HG03354 (cell line): ENCODE results near the gene NR1I3.
"Not testable (repeated sequence)": the region's sequence is repeated elsewhere in the genome, so short reads cannot be mapped to it uniquely, and the experiment has no call there.

Experiments used
- ATAC-seq: cut with Tn5 transposase; IDR thresholded peaks from one replicate; pipeline ENCODE4 v1.9.1; 2021; ENCODE audit warnings: mild to moderate bottlenecking; ENCODE audit not compliant: unreplicated experiment, poor library complexity, severe bottlenecking

Gene NR1I3, protein sequence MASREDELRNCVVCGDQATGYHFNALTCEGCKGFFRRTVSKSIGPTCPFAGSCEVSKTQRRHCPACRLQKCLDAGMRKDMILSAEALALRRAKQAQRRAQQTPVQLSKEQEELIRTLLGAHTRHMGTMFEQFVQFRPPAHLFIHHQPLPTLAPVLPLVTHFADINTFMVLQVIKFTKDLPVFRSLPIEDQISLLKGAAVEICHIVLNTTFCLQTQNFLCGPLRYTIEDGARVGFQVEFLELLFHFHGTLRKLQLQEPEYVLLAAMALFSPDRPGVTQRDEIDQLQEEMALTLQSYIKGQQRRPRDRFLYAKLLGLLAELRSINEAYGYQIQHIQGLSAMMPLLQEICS

DNA sequence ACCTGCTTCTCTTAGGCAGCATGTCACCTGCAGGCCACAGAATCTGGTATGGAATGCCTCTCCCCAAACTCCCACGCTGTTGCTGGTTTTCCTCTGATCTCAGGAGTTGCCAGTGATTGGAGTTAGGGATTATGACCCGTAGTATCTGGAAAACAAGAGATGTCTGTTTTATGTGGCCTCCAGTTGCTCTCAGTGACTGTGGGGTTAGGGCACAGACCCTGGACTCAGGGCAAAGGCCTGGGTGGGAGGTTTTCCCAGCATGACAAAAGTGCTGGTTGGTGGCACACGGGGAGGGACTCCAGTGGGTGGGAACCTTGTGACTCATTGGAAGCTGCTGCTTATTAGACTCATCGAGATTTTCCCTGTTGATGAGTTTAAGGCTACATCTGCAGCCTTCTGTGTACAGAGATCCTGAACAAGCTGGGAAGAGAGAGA lies at the start of gene NR1I3:
NR1I3 (minus strand) TSS at position 165 of the 435 bp plus-strand sequence. CDS start 1,638 bp downstream, outside the sequence.
- ATAC-seq: no peak

DNA sequence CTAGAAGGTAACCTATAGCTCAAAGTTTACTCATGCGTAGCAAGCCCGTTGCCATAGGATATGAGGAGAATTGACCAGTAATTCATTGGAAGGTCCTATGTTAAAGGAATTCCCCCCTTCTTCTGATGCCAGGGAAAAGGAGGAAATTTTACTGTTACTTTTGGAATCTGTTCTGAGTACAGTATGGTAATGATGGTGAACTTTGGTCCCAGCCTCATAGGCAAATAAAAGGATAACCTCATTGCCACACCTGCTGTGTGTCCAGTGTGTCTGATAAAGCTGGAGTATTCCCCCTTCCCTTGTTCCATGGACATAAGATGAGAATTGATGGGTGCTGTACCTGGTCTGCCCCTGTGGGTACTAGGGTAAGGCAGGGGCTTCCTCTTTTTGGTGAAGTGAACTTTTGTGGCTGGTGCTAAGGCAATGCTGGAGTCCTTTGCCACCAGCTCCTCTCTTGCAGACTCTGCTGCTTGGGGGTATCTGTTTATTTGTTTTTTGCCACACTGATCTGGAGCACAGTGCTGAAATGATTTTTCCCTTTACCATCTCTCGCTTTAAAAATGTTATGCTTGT lies 49.6 kb upstream of the NR1I3 start:
- no peak for ATAC-seq

DNA sequence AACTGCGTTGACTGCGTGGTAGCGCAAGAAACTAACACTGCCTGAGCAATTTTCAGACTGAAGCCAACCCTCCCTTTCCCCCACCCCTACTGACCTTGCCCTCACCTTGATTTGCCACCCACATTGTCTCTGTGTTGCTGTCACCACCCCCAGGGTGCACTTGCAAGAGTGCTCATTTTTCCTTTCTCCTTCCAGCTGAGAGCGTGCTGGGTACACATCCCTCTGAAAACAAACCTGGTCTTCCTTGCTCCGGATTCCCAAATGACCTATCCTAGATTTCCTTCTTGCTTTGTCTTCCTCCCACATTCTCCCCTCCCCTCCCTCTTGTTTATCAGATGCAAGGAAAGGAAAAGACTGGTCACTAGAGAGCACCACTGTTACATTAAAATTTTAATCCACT lies 47.5 kb upstream of the NR1I3 start:
- ATAC-seq: no peak

DNA sequence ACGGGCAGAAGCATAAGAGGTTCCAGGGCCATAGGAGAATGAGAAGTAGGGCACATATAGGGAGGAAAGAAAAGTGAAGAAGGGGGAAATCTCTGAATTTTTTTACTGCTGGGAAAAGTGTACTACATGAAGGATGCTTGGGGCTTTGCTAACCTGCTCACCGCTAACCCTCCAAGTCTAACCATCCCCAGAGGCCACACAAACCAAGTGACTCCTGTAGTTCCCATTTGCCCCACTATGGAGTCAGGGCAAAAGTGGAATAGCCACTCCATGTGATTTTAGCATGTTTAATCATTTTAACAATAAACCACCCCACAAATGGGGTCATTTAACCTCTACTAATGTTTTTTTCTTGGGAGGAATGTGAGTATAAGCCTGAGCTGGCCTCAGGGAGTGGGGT lies 47.1 kb upstream of the NR1I3 start:
- ATAC-seq: no peak

DNA sequence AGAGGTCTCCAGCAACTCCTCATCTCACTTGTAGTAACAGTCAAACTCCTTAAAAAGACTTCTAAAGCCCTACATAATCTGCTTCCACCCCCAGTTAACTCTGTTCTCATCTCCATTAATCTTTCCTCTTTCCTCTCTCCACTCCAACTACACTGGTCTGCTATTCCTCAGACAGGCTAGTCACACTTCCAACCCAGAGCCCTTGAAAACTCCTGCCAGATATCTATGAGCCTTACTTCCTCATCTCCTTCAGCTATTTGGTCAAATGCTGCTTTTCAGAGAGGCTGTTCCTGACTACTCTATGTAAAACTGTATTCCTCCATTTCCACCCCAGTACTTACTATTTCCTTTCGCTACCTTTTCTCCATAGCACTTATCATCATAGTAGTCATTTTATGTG lies 45.0 kb upstream of the NR1I3 start:
- ATAC-seq: no peak

DNA sequence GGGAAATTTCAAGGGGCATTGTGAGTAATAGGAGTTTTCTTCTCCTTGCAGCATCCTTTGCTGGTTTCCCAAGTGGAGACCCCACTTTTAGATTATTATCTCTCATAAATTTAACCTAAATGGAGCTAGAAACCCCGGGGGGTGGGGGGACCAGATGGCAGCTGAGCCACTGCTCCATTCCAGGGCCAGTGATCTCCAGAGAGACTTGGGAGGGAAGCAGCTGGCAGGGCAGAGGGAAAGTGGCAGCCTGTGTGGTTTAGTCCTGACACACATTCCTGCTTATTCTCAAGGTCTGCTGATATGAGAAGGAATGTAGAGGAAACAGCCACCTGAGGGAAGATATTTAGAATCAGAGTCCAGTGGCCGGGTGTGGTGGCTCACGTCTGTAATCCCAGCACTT lies 36.9 kb upstream of the NR1I3 start:
- no peak for ATAC-seq

DNA sequence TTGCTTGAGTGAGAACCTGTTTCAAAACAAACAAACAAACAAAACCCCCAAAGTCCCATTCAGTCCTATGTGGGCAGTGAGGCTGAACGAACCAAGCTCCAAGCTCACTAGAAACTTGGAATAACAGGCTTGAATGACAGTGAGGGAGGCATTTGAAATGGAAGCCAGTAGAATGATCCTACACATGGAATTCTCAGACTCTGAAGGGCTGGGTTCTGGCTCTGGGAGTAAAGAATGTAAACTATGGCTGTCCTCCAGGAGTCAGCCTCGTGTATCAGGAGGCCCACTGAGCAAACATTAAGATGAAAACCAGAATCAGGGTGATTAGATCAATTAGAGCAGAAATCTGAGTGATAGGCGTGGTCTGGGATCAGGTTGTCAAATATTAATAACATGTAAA lies 35.4 kb upstream of the NR1I3 start:
- ATAC-seq: no peak

DNA sequence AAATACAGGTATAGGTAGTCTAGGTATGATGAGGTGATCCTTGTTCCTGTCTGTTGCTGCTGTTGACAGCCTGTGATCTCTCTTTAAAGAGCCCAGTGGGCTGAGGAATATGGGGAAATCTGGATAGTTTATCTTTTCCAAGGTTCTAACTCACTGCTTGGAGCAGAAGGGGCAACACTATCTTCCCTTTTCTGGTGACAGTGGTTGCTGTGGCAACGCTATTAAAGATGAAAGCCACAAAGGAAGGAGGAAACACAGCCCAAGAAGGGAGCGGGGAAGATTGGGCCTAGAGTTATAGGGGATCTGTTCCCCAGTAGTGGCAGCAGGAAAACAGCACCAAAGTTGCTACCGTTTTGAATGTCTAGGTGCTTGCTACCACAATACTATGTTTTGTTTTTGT lies 29.3 kb upstream of the NR1I3 start:
- no peak for ATAC-seq

DNA sequence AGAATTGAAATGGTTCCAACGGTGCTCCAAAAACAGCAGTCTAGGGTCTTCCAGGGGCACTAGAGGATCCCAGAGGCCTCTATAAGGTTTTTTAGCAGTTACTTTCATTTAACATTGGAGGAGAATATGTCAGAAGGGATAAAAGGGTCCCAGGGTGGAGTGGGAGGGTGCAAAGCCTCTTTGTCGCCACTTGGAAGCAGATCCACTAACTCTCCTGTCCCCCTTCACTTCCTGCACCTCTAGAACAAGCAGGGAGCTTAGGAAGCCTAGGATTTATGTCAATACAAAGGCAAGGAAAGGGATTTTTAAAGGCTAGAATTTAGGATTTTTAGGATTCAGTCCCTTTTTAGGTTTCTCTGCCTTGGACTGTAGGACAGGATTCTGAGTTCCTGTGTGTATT lies 28.8 kb upstream of the NR1I3 start:
- ATAC-seq: no peak

DNA sequence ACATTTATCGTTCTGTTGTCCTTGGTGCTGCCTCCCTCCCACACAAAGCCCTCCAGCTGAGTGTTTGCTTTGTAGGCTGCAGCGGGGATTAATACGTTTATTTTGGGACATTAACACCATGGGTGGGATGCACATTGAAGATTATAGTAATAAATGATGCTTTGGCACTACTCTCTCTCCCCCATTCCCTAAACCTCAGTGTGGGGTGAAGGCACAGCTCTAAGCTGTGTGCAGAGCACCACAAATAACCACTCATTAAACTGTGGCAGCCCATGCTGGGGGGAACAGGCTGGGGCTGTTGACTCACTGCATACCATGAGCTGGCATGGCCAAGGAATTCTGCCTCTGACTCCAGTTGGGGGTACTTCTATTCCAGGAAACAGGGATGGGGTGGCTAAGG lies 28.2 kb upstream of the NR1I3 start:
- ATAC-seq: no peak

DNA sequence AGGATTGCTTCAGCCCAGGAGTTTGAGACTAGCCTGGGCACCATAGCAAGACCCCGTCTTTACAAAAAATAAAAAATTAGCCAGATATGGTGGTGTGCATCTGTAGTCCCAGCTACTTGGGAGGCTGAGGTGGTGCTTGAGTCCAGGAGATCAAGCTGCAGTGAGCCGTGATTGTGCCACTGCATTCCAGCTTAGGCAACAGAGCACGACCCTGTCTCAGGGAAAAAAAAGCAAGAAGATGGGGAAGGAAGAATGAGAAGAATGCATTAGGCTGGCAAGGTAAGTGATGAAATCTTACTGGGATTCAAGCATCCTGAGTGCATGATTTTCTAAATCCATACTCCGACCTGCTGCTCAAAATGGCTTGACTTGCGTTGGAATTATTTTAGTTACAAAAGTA lies 27.3 kb upstream of the NR1I3 start:
- no peak for ATAC-seq

DNA sequence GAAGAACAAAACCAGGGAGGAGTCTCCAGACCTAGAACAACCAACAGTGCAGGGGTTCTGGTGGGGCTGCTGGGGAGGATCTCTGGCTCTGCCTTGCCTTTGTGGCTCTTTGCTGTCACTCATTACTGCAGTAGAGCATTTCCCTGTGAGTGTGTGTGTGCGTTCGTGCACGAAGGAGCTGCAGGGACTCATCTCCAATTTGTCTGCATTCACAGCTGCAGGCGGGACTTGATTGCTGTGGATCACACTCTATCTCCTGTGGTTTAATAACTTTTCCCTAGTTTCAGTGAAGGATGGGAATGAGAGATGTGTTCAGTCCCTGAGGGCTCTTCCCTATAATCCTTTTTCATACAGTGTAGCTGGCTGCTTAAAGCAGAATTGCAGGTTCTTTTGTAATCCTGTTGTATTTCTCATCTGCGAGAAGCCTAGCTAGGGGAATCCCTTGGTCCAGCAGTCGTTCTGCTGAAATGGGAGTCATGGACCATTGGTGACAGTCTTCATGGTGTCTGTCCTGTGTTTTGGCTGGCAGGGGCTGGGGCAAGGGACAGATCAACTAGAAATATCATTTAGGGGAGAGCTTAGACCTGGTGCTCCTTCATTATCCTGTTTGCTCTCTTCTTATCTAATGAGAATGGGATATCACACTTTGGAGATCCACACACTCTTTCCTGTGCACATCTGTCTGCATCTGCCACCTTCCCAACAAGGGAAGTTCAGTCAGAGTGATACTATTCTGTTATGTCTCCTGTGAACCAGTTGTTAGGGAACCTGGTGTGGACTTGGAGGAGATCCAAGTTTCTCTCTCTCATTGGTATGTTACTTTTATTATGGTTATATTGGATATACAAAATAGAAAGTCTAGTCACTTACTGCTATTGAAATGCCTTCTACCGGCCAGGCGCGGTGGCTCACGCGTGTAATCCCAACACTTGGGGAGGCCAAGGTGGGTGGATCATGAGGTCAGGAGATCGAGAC lies 23.5 kb upstream of the NR1I3 start:
- no peak for ATAC-seq

DNA sequence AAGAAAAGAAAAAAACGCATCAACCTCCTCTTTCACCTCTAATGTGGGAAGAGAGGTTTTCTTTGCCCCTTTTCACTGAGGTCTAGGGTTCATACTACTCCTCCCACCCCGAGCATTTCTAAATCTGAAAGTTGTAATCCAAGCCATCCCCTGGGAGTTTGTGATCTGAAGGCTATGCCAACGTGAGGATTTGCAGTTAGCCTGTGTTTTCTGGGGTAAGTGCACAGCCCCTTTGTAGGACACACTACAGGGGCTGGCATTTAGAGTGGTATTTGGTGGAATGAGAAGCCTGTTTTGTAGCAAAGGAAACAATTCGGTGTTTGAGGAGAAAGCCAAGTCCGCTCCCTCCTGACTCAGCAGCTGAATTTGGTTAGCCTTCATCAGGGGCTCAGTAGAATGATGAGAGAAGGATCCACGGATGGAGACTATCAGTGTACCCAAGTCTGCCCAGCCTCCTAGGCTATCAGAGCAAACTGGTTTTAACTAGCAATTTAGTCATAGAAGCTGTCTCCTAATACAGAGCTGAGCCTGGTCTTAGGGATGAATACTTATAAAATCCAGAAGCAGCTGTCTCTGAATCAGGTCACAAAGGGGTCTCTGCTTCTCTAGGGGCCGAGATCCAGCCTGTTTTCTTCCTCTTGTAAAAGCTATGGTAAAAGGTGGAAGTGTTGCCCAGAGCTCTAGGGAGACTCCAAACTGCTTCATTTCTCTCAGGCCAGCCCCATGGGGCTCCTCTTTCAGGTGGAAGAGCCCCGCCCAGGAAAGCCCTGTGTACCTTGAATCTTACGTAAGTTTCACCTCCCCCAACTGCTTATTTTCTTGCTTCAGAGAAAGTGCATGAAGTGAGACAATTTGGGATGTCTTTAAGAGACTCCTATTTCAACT lies 22.6 kb upstream of the NR1I3 start:
- no peak for ATAC-seq

DNA sequence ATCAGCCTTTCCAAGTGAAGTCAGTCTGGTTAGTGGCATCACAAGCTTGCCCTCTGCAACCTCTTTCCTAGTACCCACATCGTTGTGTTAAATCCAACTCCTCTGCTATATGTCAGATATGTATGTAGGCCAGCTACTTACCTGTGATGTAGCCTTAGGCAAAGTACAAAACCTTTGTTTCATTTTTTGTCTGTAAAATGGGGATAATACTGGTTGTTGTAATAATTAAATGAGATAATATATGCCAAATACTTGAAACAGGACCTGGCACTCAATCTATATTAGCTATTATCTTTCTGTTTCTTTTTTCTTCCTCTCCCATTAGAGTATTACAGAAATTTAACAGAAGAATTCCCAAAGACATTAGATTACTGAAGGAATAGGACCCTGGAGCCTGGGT lies 21.8 kb upstream of the NR1I3 start:
- ATAC-seq: no peak

DNA sequence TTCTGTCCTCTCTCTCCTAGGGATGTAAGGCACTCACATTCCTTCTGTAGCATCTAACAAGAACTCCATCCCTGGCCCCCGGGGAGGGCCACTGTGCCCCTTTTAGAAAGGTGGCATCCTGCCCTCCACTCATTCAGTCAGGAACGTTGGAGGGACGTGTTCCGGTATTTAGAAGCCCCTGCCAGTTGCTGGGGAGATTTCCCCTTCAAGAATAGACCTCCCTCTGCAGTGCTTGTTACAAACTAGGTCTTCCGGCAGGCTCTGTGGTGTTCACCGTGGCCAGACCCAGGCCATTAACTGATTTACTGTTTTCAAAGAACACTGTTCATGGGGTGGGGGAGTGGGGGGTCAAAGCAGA lies 21.3 kb upstream of the NR1I3 start:
- no peak for ATAC-seq

DNA sequence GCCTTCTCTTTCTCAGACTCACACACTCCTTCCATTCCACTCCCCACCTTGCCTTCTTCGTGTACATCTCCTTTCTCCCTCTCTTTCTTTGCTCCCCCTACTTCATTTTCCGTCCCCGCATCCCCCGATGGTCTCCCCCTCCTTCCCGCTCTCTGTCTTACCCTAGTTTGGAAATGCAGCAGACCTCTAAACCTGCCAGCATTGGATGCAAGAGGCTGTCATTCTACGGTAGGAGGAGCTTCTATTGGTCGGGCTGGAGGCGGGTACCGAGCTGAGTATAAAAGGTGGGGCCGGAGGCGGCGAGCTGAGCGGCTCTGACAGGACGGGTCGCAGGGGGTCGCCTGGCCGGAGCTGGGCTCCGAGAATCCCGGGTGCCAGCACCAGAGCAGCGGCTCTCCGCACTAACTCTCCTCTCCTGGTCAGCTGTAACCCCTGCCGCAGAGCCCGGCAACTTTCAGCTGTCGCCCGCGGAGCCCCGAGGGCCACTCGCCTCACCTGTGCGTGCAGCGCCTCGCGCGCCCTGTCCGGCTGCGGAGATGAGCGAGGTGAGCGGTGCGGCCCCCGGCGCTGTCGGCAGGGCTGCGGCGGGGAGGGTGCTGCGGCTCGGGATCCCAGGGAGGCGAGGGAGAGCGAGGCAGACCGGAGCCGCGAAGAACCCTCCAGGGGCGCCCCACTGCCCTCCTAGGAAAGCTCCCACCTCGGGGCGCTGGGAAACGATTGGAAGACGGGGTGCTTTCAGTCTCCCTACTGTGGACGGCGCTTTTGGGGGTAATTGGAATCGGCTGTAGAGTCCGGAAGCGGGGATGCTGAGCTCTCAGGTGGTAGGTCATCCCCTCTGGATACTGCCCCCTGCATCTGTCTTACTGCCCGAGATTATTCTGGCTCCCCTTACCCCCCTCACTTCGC lies 20.7 kb upstream of the NR1I3 start, which contains the start of gene PCP4L1:
PCP4L1 (plus strand) TSS at position 307 of the 906 bp plus-strand sequence; CDS start at position 537, 230 bp downstream.
- ATAC-seq: peak; percentile 75

DNA sequence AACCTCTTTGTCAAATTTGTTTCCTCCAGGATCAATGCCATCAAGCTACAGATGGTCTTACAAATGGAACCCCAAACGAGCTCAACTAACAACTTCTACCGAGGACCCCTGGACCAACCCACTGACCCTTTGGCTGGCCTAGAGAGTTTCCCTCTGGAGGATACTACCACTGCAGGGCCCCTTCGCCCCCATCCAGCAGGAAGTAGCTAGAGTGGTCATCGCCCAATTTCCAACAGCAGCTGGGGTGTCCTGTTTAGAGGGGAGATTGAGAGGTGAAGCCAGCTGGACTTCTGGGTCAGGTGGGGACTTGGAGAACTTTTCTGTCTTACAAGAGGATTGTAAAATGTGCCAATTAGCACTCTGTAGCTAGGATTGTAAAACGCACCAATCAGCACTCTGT lies 19.1 kb upstream of the NR1I3 start:
- ATAC-seq: not testable (repeated sequence)

DNA sequence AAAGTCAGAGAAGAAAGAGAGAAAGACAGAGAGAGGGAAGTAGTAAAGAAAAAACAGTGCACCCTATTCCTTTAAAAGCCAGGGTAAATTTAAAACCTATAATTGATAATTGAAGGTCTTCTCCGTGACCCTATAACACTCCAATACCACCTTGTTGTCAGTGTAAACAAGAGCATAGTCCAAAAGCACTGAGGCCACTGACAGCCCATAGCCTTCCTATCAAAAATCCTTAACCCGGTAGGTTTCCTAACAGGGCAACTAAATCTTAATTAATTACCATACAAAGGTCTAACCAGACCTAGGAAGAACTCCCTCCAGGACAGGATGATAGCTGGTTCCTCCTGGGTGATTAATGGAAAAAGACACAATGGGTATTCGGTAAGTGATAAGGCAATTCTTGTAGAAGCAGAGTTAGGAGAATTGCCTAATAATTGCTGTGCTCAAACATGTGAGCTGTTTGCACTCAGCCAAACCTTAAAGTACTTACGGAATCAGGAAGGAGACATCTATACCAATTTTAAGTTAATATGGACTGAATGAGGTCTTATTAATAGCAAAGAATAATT lies 18.0 kb upstream of the NR1I3 start:
- not testable (repeated sequence) for ATAC-seq
